Stimulated activated CD4-positive, alpha-beta T cell treated with anti-CD3 and anti-CD28 coated beads, Interleukin-1b, Interleukin-23, amount 100 ng/mL, for 24 hours (primary cell): ENCODE measurements around the gene FKRP.
"Not testable (repeated sequence)": the region's sequence is repeated elsewhere in the genome, so short reads cannot be mapped to it uniquely, and the experiment has no call there.

Experiments used
- DNase-seq, 4 experiments: peaks; one replicate each; pipeline ENCODE4 v3.0.0-alpha.2; 2020; ENCODE audit warnings: low read depth in 4 of 4, low spot score in 1 of 4

The FKRP gene

DNA sequence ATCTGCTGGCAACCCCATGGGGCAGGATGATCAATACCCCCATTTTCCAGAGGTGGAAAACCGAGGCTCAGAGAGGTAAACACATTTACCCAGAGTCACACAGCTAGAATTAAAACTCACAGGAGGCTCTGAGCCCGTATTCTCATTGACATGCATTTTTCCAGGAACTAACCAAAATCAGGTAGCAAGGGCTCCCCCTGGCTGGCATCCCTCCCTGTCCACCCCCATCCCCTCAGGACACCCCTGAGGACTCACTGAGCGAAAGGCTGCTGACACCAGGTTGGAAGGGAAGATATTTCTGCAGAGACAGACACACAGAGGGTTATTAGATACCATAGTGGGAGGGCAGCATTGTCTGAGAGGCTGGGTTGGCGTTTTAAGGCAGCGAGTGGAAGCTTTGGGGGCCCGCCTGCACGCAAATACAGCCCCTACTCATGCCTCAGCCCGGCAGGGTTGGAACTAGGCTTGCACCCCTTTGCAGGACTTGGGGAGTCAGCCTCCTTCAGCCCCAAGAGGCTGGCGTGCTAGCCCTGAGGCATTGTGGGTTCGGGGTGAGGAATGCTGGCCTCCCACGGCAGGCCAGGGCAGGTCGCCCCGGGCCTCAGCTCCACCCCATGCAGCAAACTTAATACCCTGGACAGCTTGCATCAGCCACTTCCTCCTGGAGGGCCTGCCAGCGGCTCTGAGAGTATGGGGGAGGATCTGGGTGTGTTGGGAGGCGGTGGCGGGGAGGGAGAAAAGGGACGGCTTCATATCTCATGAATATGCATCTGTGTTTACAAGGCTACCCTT lies 38.6 kb downstream of the FKRP start:
- DNase-seq = peak; percentile 21 to 66 (median 35)

DNA sequence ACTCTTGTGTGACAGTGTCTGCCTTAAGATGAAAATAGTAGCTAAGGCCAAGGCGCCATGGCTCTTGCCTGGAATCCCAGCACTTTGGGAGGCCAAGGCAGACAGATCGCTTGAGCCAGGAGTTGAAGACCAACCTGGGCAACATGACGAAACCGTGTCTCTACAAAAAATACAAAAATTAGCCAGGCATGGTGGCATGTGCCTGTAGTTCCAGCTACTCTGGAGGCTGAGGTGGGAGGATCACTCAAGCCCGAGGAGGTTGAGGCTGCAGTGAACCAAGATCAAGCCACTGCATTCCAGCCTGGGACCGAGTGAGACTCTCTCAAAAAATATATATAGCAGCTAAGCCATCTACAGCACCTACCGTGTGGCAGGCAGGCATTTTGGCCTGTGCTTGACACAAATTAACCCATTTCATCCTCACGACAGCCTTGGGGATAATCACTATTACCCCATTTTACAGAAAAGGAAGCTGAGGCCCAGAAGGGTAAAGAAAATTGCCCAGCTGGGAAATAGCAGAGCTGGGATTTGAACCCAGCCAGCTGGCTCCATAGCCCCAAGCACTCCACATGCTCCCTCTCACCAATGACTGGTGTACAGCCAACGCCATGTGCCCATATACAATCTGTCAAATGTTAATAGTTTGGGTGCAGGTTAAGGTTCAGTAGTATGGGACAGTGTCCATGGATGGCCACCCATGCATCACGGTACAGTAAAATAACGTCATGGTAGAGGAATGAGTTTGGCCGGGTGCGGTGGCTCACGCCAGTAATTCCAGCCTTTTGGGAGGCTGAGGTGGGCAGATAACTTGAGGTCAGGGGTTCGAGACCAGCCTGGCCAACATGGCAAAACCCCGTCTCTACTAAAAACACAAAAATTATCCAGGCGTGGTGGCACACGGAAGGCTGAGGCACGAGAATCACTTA lies 39.5 kb downstream of the FKRP start:
- DNase-seq = no peak

DNA sequence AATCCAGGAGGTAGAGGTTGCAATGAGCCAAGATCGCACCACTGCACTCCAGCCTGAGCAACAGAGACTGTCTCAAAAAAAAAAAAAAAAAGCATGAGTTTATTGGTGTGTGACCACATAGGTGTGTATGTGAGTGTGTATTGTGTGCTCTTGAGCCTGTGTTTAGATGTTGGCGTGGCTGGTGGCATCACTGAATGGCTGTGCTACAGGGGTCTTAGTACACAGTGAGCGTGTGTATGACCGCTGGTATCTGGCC lies 40.1 kb downstream of the FKRP start:
- DNase-seq = no peak

DNA sequence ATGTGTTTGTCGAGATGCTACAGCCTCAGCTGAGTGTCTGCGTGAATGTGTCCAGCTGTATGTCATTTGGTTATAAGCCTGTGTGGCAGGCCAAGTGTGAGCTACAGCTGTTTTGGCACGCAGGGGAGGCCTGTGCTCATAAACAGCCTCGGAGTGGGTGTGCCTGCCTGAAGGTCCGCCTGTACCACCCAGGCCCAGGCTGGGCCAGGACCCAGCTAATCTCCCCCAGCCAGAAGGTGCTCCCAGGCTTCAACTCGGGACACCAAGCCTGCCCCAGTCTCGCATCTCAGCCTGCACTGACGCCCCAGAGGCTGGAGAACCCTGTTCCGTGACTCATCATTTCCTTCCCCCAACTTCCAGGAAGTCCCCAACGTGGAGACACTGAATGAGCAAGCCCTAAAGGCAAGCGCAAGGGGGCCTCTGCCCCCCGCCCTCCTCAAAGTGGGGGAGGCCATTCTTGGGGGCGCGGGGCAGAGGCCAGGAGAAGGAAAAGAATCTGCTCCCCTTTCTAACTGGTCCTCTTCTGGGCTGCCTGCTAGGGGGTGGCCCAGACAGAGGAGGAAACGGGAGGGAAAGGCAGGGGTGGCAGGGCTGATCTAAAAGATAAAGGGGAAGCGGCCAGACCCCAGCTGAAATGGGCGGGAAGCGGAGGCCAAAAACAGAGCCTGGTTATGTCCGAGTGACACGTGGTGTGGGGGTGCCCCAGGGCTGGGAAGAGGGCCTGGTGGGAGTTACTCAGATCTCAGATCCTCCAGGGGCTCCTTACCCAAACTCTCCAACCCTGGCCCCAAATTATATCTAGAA lies 40.6 kb downstream of the FKRP start:
- DNase-seq = peak; percentile 57 to 78 (median 72)

DNA sequence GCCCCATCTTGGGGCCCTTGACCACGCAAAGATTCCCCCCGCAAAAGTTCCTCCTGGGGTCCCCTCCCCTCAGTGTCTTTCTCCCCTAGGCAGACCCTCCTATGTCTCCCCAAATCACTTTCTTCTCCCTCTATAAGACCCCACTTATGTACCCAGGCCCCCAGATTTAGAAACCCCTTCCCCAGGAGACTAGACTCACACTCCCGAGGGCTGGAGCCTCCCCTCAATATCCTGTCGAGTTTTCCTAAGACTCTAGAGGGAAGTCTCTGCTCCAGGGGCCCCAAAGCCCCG lies 41.1 kb downstream of the FKRP start:
- no peak for DNase-seq

DNA sequence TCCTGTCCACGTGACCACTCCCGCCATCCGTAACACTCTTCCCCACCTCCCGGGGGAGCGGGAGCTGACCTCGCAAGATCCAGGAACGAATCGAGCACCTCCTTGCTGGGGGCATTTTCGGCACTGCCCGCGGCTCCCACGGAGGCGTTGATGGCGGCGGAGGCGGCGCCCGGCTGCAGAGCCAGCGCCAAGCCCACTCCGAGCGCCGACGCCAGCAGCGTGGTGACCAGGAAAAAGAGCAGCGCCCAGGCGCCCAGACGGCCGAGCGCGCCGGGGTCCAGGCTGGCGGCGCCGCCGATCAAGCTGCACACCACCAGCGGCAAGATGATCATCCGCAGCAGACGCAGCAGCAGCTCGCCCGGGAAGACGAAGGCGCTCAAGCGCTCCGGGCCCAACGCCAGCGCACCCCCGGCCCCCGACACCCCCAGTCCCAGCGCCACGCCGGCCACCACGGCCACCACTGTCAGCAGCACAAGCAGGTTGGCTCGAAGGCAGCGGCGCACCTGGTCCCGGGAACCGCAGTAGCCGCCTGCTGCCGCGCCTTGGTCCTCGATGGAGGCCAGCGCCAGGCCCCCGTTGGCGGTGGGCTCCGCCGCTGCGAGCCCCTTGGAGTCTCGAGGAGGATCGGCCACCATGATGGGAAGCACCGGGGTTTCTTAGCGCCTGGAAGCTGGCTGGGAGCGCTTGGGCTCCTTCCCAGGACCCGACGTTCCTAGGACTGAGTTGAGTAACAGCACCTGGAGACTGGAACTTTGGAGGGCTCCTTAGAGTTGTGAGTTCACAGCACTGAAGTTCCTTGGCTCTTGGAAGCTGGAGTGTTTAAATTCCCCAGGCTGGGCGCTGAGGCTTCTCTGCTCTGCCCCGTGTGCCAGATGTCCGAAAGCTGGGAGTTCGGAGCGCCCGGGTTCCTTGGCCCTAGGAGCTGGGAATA lies 41.7 kb downstream of the FKRP start:
- no peak for DNase-seq

DNA sequence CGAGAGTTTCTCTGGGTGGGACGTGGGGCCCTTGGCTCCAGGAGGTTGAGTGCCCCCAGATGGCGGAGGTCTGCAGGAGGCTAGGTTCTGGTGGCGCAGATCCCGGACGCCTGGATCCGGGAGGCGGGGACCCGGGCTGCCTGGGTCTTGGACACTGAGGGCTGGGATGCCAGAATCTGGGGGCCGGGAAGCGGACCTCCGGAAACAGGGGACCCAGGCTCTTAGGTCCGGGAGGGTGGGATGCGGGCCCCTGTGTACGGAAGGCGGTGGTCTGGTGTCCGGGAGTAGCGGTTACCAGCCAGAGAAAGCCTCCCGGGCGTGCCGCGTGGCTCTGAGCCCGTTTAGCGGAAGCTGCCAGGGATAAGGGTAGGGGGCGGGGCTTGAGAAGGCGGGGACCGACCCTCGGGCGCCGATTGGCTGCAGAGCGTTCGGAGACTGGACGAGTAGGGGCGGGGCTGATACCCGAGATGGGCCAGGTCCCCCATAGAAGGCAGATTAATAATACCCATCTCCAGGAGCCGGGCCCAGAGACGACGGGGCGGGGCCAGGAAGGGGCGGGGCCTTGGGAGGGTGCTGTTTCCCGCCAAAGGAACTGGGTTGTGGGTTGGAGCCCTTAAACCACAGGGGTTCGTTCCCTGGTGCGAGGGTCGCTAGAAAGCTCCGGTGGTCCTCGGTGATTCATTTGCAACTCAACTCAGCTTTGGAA lies 42.6 kb downstream of the FKRP start, which contains the start of gene SLC1A5:
Gene SLC1A5, minus strand, starts transcription at position 333 of the 706 bp plus-strand sequence. CDS start 629 bp downstream, outside the sequence.
- peak; percentile 98 to 99 (median 99) for DNase-seq

DNA sequence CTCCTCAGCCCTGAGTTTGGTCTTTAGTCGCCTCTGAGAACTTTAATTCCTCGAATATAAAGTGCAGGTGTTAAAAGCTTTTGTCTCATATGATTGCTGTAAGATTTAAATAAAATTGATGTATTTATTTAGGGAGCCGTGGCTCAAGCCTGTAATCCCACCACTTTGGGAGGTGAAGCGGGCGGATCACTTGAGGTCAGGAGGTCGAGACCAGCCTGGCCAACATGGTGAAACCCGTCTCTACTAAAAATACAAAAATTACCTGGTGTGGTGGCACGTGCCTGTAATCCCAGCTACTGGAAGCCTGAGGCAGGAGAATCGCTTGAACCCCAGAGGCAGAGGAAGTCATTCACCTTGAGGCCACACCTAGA lies 43.1 kb downstream of the FKRP start:
- no peak for DNase-seq

DNA sequence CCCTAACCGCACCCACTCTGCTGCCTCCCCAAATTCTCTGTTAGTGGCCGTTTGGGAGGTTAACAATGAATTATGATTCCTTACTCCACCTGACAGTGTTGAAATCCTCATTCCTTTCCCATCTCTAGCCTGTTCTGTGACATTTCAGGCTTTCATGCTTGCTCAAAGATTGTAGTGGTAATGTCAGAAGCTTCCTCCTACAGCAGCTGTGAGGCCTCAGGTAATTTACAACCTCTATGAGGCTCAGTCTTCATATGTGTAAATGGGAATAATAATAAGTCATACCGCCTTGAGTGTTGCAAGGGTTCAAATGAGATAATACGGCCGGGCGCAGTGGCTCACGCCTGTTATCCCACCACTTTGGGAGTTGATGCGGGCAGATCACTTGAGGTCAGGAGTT lies 43.5 kb downstream of the FKRP start:
- no peak for DNase-seq

DNA sequence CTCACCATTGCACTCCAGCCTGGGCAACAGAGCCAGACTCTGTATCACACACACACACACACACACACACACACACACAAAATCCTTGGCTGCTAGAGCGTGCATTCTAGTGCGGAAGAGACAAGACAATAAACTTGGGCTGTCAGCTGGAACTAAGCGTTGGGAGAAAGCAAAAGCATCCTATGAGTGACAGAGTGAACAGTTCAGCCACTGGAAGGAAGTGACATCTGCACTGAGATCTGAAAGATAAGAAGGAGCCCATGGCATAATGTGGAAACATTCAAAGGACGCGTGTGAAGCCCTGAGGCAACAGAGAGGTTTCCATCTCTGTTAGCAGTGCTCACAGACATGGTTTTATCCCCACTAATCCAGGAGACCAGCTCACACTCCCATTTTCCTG lies 46.1 kb downstream of the FKRP start:
- DNase-seq = no peak

DNA sequence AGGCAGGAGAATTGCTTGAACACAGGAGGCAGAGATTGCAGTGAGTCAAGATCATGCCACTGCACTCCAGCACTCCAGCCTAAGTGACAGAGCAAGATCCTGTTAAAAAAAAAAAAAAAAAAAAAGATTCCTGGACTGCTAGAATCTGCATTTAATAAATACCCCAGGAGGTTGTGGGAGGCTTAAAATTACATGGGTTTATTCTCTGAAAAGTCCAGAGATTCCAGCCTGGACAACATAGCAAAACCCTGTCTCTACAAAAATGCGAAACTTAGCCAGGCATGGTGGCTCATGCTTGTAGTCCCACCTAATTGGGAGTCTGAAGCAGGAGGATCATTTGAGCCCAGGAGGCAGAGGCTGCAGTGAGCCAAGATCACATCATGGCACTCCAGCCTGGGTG lies 52.0 kb downstream of the FKRP start:
- DNase-seq = no peak

DNA sequence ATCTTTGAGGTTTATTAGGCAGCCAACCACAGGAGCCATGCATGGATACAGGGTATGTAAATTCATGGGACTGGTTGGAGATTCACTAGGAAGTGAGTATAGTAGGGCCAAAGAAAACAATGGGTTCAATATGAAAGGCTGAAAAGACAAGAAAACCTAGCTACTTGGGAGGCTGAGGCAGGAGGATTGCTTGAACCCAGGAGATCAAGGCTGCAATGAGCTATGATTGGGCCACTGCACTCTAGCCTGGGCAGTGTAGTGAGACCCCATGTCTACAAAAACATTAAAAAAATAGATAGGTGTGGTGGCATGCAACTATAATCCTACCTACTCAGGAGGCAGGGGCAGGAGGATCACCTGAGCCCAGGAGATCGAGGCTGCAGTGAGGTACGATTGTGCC lies 52.9 kb downstream of the FKRP start:
- no peak for DNase-seq

DNA sequence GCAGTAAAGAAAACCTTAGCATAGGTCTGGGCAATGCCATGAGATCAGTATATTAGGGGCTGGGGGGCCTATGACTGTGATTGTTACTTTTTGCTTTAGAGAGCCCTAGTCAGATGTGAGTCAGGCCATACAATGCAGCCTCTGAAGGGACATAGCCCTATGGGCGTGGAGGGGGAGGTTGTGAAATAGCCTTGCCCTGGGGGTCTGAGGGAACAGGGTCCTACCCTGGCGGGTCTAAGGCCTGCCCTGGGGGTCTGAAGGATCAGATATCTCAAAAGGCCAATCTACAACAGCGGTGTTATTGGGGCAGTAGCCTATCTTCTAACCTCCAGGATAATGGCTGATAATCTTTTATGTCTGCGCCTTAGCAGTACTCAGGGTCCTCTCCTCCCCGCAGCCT lies 56.3 kb downstream of the FKRP start:
- no peak for DNase-seq

DNA sequence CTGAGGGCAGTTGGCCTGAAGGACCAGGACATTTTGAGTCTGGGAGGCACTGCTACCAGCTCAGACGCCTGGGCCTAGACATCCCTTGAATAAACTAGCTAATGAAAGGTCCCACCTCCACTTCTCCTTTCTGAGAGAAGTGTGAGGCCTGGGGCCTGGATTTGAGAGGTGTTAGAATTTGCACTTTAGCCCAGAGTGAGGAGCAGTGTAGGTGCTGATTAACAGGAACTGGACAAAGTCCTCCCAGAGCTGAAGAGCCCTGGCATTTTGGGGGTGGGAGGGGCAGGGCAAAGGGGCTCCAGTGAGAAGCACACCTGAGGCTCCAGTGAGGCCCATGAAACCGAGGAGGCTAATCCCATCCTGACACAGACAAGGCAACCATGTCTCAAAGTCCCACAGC lies 57.7 kb downstream of the FKRP start:
- DNase-seq = no peak

DNA sequence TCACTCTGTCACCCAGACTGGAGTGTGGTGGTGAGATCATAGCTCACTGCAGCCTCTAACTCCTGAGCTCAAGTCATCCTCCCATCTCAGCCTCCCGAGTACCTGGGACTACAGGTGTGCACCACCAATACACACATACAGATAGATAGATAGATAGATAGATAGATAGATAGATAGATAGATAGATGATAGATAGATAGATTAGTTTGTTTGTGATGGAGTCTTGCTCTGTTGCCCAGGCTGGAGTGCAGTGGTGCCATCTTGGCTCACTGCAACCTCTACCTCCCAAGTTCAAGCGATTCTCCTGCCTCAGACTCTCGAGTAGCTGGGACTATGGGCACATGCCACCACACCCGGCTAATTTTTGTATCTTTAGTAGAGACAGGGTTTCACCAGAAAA lies 58.6 kb downstream of the FKRP start:
- DNase-seq = not testable (repeated sequence)

DNA sequence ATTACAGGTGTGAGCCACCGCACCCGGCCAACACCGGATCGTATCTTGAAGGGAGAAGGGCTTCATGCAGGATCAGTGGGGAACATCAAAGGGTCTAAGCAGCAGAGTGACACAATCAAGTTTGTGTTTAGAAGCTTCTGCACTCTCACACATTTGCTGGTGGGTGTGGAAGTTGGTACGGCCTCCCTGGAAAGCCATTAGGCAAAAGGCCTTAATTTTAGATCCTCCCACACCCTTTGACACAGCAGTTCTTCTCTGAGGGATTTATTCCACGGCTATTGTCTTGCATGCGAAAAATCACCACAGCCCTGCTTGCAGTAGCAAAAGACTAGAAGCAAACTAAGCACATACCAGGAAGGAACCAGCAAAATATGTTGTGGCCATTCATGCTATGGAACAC lies 60.8 kb downstream of the FKRP start:
- no peak for DNase-seq
